ENCODE results near the gene ABCC6. TPM values are rescaled to one million over a fixed set of nuclear protein-coding genes. Genes with fewer than 3 reads are reported as not detected.
"Not testable (repeated sequence)": the region's sequence is repeated elsewhere in the genome, so short reads cannot be mapped to it uniquely, and the experiment has no call there.

Gene ABCC6
- total RNA-seq (1 to 10 TPM in 5 of 10 donors, under 1 TPM in 5; 0.28 to 2.3 (median 1.0) TPM), polyA plus RNA-seq (1 to 10 TPM in 1 of 2 donors, under 1 TPM in 1; 0.17 to 3.8 TPM)
- long read RNA-seq, donor 1: 0 reads
- long read RNA-seq, donor 2: 0 reads
- long read RNA-seq, donor 3: 0 reads

DNA sequence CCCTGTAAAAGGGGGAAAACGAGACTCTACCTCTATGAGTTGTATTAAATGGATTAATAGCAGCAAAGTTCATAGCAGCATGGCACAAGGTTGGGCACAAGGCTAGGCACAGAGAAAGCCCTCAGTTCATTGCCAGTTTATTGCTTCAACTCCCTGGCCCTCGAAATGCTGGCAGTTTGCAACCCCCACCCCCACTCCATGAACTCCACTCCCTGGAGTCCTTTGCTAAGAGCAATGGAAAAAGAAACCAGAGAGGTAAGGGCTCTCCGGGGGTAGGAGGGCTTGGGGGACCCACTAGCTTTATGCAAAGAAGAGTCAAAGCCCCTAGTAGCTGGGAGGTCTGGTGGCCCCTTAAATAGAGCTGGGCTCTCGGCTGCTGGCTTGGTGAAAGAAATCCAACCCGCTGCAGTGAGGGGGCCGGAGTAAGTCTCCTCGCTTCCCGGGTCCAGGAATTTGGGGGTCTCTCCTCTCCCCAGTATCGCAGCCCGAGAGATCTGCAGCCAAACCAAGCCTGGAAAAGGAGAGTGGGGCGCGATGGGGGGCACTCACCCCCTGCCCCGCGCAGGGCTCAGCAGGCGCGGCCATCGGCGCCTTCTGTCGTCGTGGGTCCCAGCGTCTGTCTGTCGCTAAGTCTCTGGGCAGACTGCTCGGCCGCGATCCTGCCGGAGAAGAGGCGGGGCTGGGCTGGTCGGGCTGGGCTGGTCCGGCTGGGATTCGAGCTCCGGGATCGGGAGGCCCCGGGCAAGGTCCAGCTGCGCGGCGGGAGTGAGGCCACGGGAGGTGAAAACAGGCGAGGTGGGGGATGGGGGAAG is at the start of gene ABCC6:
Gene ABCC6, minus strand, starts transcription at position 645 of the 812 bp plus-strand sequence. Its CDS starts 60 bp downstream, at position 585.
- WGBS, 2 donors: 4 to 13% methylated on average over 6 to 17 of the region's 38 CpGs
- H3K4me1 ChIP-seq; intact Hi-C loops (cut with DNase I); H3K27me3 ChIP-seq; H3K27ac ChIP-seq; DNase-seq; H3K36me3 ChIP-seq; H3K9me3 ChIP-seq: not testable (repeated sequence)
- ATAC-seq: peak; percentile 79 to 92 (median 86)
- H3K4me3 ChIP-seq: peak within 1 kb of the TSS in 6 of 10 donors; percentile 24 to 40 (median 30)

DNA sequence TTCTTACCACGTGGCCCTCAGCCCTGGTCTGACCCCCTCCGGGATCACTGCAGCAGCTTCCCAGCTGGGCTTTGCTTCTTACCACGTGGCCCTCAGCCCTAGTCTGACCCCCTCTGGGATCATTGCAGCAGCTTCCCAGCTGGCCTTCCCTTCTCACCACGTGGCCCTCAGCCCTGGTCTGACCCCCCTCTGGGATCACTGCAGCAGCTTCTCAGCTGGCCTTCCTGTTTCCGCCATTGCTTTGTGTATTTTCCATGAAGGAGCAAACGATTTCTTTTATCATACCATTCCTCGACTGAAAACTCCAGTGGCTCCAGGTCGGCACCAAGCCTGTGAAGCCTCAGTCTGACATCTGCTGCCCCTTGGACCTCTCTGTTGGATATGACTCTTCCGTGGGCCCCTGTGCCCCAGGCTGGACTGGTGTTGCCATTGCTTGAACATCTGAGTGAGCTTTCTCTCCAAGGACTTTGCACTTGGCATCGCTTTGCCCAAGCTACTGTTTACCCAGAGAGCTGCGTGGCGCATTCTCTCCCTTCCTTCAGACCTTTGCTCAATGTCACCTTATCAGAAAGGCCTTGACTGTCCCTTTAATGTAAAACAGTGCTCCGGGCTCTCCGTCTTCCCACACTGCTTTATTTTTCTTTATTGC is 49.4 kb upstream of the ABCC6 start:
- intact Hi-C loops (cut with DNase I): not testable (repeated sequence)
- WGBS, 2 donors: 53 to 55% methylated on average over 4 of the region's 14 CpGs

DNA sequence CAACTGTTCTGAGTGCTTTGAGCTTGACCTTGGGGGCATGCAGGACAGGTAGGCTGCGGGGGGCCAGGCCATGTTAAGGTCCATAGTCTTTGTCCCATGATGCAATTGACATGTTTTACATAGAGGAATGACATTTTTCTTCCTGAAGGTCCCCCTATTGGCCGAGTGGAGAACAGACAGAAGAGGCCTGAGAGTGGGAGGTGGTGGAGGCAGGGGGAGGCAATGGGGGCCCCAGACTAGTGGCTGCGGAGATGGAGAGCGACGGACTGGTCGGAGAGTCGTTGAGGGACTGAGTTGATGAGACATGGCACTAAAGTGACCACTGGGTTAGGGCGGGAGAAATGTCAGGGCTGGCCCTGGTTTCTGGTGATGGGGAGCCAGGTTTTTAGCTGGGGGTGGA is 48.4 kb upstream of the ABCC6 start:
- H3K4me3 ChIP-seq; DNase-seq; H3K4me1 ChIP-seq; H3K27me3 ChIP-seq; H3K27ac ChIP-seq; H3K9me3 ChIP-seq; intact Hi-C loops (cut with DNase I): not testable (repeated sequence)
- WGBS, 2 donors: no CpG with 5 or more reads among the region's 8 CpGs
- ATAC-seq: peak in 1 of 8 donors; percentile 3
- peaks cover 0 to 10% (median 0%) of the 10 kb centered on the region in 9 donors for H3K36me3 ChIP-seq

More for the DNA sequence above, 49.4 kb upstream of the ABCC6 start:
- H3K4me3 ChIP-seq, H3K27ac ChIP-seq, H3K27me3 ChIP-seq, H3K9me3 ChIP-seq, H3K4me1 ChIP-seq, H3K36me3 ChIP-seq, DNase-seq: not testable (repeated sequence)
- ATAC-seq: peak; percentile 69 to 95 (median 80)

DNA sequence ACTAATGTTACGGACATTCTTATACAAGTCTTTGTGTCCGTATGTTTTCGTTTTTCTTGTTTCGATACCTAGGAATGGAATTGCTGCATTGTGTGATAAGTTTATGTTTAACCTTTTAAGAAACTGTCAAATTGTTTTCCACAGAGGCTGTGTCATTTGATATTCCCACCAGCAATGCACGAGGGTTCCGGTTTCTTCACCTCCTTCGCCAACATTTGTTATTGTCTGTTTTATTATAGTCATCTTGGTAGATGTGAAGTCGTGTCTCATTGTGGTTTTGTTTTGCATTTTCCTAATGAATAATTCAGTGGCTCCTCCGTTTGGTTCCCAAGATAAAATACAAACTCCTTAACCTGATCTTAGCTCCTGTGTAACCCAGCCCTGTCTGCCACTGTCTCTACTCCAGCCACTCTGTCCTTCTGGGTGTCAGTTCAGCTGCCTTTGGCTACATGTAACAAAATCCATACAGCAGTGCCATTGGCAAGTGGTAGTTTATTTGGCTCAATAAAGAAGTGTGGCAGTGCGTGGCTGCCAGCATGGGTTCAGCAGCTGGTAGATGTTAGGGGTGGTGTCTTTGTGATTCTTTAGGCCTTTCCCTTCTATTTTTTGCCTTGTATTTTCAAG is 45.0 kb upstream of the ABCC6 start:
- H3K27me3 ChIP-seq; H3K4me3 ChIP-seq; DNase-seq; H3K9me3 ChIP-seq; H3K4me1 ChIP-seq; H3K27ac ChIP-seq; ATAC-seq; intact Hi-C loops (cut with DNase I): not testable (repeated sequence)
- WGBS, 2 donors: 97% methylated on average over 9 of the region's 10 CpGs
- H3K36me3 ChIP-seq: peaks cover 0 to 17% (median 0%) of the 10 kb centered on the region in 9 donors

DNA sequence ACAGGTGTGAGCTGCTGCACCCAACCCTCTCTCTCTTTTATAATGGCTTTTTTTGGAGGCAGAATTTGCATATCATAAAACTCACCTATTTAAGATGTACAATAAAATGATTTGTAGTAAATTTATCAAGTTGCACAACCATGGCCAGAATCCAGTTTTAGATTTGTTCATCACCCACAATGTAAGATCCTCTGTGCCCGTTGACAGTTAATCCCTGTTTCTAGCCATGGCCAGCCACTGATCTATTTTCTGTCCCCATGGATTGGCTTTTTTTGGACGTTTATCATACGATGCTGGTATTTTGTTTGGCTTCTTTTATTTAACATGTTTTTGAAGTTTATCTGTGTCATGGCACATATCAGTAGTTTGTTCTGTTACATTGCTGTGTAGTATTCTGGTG is 44.4 kb upstream of the ABCC6 start:
- H3K4me3 ChIP-seq; intact Hi-C loops (cut with DNase I); DNase-seq; H3K4me1 ChIP-seq; H3K27ac ChIP-seq; H3K9me3 ChIP-seq; ATAC-seq; H3K27me3 ChIP-seq: not testable (repeated sequence)
- no CpG with 5 or more reads among the region's 3 CpGs for WGBS, 2 donors
- peaks cover 0 to 20% (median 0%) of the 10 kb centered on the region in 9 donors for H3K36me3 ChIP-seq

DNA sequence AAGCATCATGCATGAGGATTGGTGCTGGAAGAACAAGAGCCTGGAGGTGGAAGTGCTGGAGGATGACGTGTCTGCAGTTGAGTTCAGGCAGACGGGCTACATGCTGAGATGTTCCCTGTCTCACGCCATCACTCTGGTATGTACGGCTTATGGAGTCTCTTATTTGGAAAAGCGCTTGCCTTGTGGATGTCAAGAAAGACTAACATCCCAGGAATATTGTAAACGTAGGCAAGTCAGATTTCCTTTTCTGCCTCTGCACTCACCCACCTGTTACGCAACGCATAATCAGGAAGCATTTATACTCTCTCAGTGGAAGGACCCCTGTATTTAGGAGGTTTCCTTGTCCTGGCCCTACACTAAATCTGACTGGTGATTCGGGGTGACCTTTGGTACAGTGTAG is 41.8 kb upstream of the ABCC6 start:
- intact Hi-C loops (cut with DNase I); ATAC-seq; H3K4me3 ChIP-seq; H3K9me3 ChIP-seq; DNase-seq; H3K27ac ChIP-seq; H3K27me3 ChIP-seq; H3K4me1 ChIP-seq: not testable (repeated sequence)
- H3K36me3 ChIP-seq: peaks cover 0 to 20% (median 0%) of the 10 kb centered on the region in 9 donors
- 92 to 93% methylated on average over 7 of the region's 9 CpGs for WGBS, 2 donors

DNA sequence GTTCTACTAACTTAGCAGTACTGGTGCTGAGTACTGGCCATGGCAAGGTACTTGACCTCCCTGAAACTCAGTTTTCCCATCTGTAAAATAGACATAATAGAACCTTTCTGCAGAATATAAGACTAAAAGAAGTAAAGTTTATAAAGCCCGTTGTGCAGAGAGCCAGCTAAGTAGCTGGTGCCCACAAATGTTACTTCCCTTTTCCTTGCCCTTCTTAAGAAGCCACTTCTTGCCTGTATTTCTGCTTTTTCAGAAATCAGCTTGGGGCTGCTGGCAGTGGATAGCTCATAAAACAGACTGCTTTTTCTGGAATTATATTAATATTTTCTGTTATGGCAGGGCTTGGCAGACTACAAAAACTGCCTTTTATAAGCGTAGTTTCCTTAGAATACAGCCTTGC is 40.7 kb upstream of the ABCC6 start:
- H3K27ac ChIP-seq; H3K9me3 ChIP-seq; H3K27me3 ChIP-seq; intact Hi-C loops (cut with DNase I); ATAC-seq; H3K4me1 ChIP-seq; H3K4me3 ChIP-seq; DNase-seq: not testable (repeated sequence)
- 80 to 100% methylated on average over 1 of the region's 2 CpGs for WGBS, 2 donors
- peaks cover 0 to 20% (median 0%) of the 10 kb centered on the region in 9 donors for H3K36me3 ChIP-seq

DNA sequence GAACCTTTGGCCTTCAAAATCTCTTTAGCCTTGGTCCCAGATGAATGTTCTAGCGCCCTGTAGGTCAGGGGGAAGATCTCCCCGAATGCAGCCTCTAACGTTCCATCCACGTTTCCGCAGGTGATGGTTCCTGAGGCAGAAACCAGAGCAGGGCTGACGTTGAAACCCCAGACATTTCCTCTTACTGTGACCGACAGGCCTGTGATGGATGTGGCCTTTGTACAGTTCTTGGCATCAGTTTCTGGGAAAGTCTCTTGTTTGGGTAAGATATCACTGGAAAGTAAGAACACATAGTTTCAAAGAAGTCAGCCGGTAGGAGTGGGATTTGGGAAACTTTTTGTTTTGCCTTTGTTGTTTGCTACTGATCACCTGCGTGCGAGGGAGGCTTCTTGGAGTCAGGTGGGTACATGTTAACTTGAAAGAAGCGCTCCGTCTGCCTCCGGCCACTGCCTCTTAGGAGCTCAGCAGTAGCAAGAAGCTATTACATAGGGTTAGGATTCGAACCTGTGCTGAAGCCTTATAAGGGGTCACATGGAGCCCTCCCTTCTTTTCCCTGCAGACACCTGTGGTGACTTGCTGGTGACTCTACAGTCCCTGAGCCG is 39.8 kb upstream of the ABCC6 start:
- H3K27ac ChIP-seq: not testable (repeated sequence)
- 82 to 94% methylated on average over 8 to 14 of the region's 15 CpGs for WGBS, 2 donors

DNA sequence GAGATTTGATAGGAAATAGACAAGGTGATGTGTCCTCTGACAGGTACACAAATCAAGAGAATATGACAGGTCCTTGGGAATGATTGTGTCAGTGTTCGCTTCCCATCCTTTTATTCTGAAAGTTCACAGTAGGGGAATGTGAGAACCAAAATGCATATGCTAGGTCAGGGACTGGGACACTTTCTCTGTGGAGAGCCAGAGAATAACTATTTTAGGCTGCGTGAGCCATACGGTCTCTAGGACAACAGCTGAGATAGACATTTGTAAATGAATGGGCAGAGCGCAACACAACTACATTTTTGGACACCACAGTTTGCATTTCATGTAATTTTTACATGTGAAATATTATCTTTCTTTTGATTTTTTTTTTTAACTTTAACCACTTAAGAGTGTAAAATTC is 36.7 kb upstream of the ABCC6 start:
- H3K27ac ChIP-seq; H3K9me3 ChIP-seq; DNase-seq; H3K27me3 ChIP-seq; intact Hi-C loops (cut with DNase I); H3K4me3 ChIP-seq; H3K4me1 ChIP-seq; H3K36me3 ChIP-seq: not testable (repeated sequence)
- peak in 6 of 8 donors; percentile 64 to 87 (median 74) for ATAC-seq
- WGBS, 2 donors: no CpG with 5 or more reads among the region's 4 CpGs

More for the DNA sequence above, 39.8 kb upstream of the ABCC6 start:
- H3K9me3 ChIP-seq; intact Hi-C loops (cut with DNase I); H3K4me3 ChIP-seq; H3K4me1 ChIP-seq; DNase-seq; ATAC-seq; H3K27me3 ChIP-seq: not testable (repeated sequence)
- peaks cover 0 to 17% (median 0%) of the 10 kb centered on the region in 9 donors for H3K36me3 ChIP-seq

DNA sequence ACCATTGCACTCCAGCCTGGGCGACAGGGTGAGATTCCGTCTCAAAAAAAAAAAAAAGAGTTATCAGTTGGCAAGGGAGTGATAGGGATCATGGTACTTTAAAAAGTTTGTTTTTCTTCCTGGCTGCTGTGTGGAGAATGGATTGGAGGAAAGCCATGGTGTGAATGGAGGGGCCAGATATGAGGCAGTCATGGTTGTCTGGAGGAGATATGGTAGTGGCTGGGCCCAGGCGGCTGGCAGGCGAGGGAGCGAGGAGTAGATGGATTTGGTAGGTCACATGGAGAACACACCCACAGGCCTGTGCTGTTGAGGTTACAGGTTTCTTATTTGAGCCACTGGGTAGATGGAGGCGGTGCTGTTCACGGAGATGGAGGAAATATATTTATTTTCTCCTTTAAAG is 35.5 kb upstream of the ABCC6 start:
- ATAC-seq: peak; percentile 47 to 93 (median 90)
- peak; percentile 34 to 50 for DNase-seq
- H3K27me3 ChIP-seq; H3K27ac ChIP-seq; H3K4me1 ChIP-seq; intact Hi-C loops (cut with DNase I); H3K9me3 ChIP-seq; H3K4me3 ChIP-seq: not testable (repeated sequence)
- H3K36me3 ChIP-seq: peaks cover 0 to 13% (median 0%) of the 10 kb centered on the region in 9 donors
- WGBS, 2 donors: 59 to 69% methylated on average over 7 of the region's 7 CpGs
